Measurements from ENCODE around the gene GPC5. TPM values are rescaled to one million over a fixed set of nuclear protein-coding genes. Genes with fewer than 3 reads are reported as not detected.

Gene GPC5
- total RNA-seq, 1 experiment from 2014 or later = not detected

DNA sequence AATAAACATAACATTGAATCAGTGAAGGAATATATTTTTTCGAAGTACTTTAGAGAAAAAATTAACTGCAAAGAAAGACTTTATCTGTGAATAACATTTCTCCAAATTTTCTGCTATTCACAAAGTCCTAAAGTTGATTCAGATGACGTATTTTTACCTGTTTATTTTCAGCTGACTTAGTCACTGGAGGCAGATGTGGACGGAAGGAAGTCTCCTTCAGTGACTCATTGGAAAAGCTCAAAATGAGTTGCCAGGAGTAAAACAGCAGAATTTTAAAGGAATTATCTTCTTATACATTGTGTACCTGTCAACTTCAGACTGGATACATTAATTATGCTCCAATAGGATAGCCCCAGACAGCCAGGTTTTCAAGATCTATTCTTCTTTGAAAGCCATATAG is 1148.8 kb downstream of the GPC5 start:
- no peaks in the 10 kb centered on the region for H3K4me1 Mint-ChIP-seq (ENCODE audit: low read depth, unreplicated experiment)
- intact Hi-C loops (cut with micrococcal nuclease; ENCODE audit: unreplicated experiment) = no loop called here
- no peak for TF ChIP-seq CTCF (IDR thresholded peaks at IDR 0.05; ENCODE audit: unreplicated experiment)
- no peak overlapping the region for H3K27ac Mint-ChIP-seq (ENCODE audit: unreplicated experiment)
- no peaks in the 10 kb centered on the region for H3K27me3 Mint-ChIP-seq (ENCODE audit: unreplicated experiment)
- no peak overlapping the region for H3K4me3 Mint-ChIP-seq (ENCODE audit: low read depth, unreplicated experiment)
- H3K36me3 Mint-ChIP-seq (ENCODE audit: insufficient read depth, unreplicated experiment) = no peaks in the 10 kb centered on the region
- CTCF ChIA-PET = no interaction called here
- peaks cover 4% of the 10 kb centered on the region for H3K9me3 Mint-ChIP-seq (ENCODE audit: low read depth, unreplicated experiment)
- DNase-seq = no peak
- no TSS peak for BruUV-seq (replicated peaks)

DNA sequence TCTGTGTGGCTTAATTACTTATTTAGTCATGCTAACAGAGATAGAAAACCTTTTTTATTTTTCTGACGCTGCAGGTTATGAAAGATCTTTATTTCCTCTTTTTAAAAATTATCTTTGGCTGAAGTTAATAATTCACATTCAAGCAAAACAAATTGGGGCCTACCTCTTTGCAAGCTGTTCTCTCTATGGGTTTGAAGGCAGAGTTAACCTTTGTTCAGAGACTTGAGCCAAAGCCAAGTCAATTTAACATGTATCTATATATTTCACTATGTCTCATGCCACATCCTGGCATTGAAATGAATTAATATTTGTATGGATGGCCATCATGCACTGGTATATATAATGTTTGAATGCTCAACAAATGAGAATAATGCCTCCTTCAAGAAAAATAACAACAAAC is 1150.9 kb downstream of the GPC5 start:
- Mint-ChIP-seq H3K36me3 (ENCODE audit: insufficient read depth, unreplicated experiment) (no peaks in the 10 kb centered on the region), H3K4me3 (ENCODE audit: low read depth, unreplicated experiment) (no peak overlapping the region), H3K9me3 (ENCODE audit: low read depth, unreplicated experiment) (peaks cover 2% of the 10 kb centered on the region), H3K27ac (ENCODE audit: unreplicated experiment) (no peak overlapping the region), H3K27me3 (ENCODE audit: unreplicated experiment) (no peaks in the 10 kb centered on the region), H3K4me1 (ENCODE audit: low read depth, unreplicated experiment) (no peaks in the 10 kb centered on the region)
- no peak for DNase-seq
- no peak for TF ChIP-seq CTCF (IDR thresholded peaks at IDR 0.05; ENCODE audit: unreplicated experiment)
- CTCF ChIA-PET = no interaction called here
- BruUV-seq (replicated peaks) = no TSS peak
- intact Hi-C loops (cut with micrococcal nuclease; ENCODE audit: unreplicated experiment) = no loop called here

GRCh38 chr13:92553470-92554114 is 1155.2 kb downstream of the GPC5 start:
- Mint-ChIP-seq H3K36me3 (ENCODE audit: insufficient read depth, unreplicated experiment) (no peaks in the 10 kb centered on the region), H3K27me3 (ENCODE audit: unreplicated experiment) (no peaks in the 10 kb centered on the region), H3K9me3 (ENCODE audit: low read depth, unreplicated experiment) (peaks cover 2% of the 10 kb centered on the region), H3K27ac (ENCODE audit: unreplicated experiment) (no peak overlapping the region), H3K4me3 (ENCODE audit: low read depth, unreplicated experiment) (no peak overlapping the region), H3K4me1 (ENCODE audit: low read depth, unreplicated experiment) (no peaks in the 10 kb centered on the region)
- no peak for TF ChIP-seq CTCF (IDR thresholded peaks at IDR 0.05; ENCODE audit: unreplicated experiment)
- no peak for DNase-seq
- intact Hi-C loops (cut with micrococcal nuclease; ENCODE audit: unreplicated experiment) = no loop called here
- CTCF ChIA-PET = no interaction called here
- BruUV-seq (replicated peaks) = no TSS peak

GRCh38 chr13:92560883-92561282 is 1162.5 kb downstream of the GPC5 start:
- no peaks in the 10 kb centered on the region for H3K9me3 Mint-ChIP-seq (ENCODE audit: low read depth, unreplicated experiment)
- no peak overlapping the region for H3K4me3 Mint-ChIP-seq (ENCODE audit: low read depth, unreplicated experiment)
- CTCF ChIA-PET = no interaction called here
- no peak overlapping the region for H3K27ac Mint-ChIP-seq (ENCODE audit: unreplicated experiment)
- H3K27me3 Mint-ChIP-seq (ENCODE audit: unreplicated experiment) = no peaks in the 10 kb centered on the region
- no peaks in the 10 kb centered on the region for H3K4me1 Mint-ChIP-seq (ENCODE audit: low read depth, unreplicated experiment)
- TF ChIP-seq CTCF (IDR thresholded peaks at IDR 0.05; ENCODE audit: unreplicated experiment) = no peak
- intact Hi-C loops (cut with micrococcal nuclease; ENCODE audit: unreplicated experiment) = no loop called here
- H3K36me3 Mint-ChIP-seq (ENCODE audit: insufficient read depth, unreplicated experiment) = no peaks in the 10 kb centered on the region
- DNase-seq = no peak
- no TSS peak for BruUV-seq (replicated peaks)
